H7 (cell line): ENCODE results near the gene PDE7B. TPM values are rescaled to one million over a fixed set of nuclear protein-coding genes. Genes with fewer than 3 reads are reported as not detected.

Source experiments
- DNase-seq: peaks from one replicate; pipeline ENCODE4 v3.0.0; 2012
- H3K27me3 ChIP-seq: 2 replicates; pipeline ENCODE4 v1.6.0; 2011; ENCODE audit warnings: mild to moderate bottlenecking, low read length; ENCODE audit not compliant: control insufficient read depth, insufficient read depth
- H3K36me3 ChIP-seq: replicated peaks from 2 replicates; pipeline ENCODE4 v1.5.1; 2011; ENCODE audit warnings: low read length; ENCODE audit not compliant: control insufficient read depth, insufficient read depth
- H3K4me3 ChIP-seq: 2 replicates; pipeline ENCODE4 v1.5.1; 2011; ENCODE audit warnings: low read depth, mild to moderate bottlenecking, control low read depth, low read length, moderate library complexity; ENCODE audit not compliant: insufficient read depth
- total RNA-seq: library from RNA; depleted of rRNA; stranded (reverse); fragments of >200 nt; shearing (Covaris generic); gene quantifications from 2 replicates; pipeline ENCODE4 v1.2.3, GENCODE V29; 2014

PDE7B gene
- total RNA-seq, 1 experiment from 2014 or later = not detected

GRCh38 chr6:136073216-136073615, 221.7 kb downstream of the PDE7B start:
- no peak for DNase-seq
- Histone ChIP-seq H3K36me3 (no peaks in the 10 kb centered on the region), H3K27me3 (no peaks in the 10 kb centered on the region), H3K4me3 (no peak overlapping the region)

GRCh38 chr6:136076496-136076895, 225.0 kb downstream of the PDE7B start:
- no peak for DNase-seq
- no peaks in the 10 kb centered on the region for H3K36me3 ChIP-seq
- H3K4me3 ChIP-seq = no peak overlapping the region
- no peaks in the 10 kb centered on the region for H3K27me3 ChIP-seq

- Histone ChIP-seq H3K27me3 (no peaks in the 10 kb centered on the region), H3K4me3 (no peak overlapping the region), H3K36me3 (no peaks in the 10 kb centered on the region)
- no peak for DNase-seq
These were observed 226.5 kb downstream of the PDE7B start for GRCh38 chr6:136077834-136078576.

GRCh38 chr6:136079701-136080565, 228.4 kb downstream of the PDE7B start:
- H3K4me3 ChIP-seq = no peak overlapping the region
- H3K36me3 ChIP-seq = no peaks in the 10 kb centered on the region
- DNase-seq = no peak
- H3K27me3 ChIP-seq = no peaks in the 10 kb centered on the region

GRCh38 chr6:136083540-136083939, 232.0 kb downstream of the PDE7B start:
- no peak for DNase-seq
- Histone ChIP-seq H3K36me3 (no peaks in the 10 kb centered on the region), H3K4me3 (no peak overlapping the region), H3K27me3 (no peaks in the 10 kb centered on the region)

GRCh38 chr6:136084403-136084802, 232.9 kb downstream of the PDE7B start:
- DNase-seq = no peak
- Histone ChIP-seq H3K4me3 (no peak overlapping the region), H3K36me3 (no peaks in the 10 kb centered on the region), H3K27me3 (no peaks in the 10 kb centered on the region)

GRCh38 chr6:136085370-136086115, 234.0 kb downstream of the PDE7B start:
- DNase-seq = no peak
- Histone ChIP-seq H3K27me3 (no peaks in the 10 kb centered on the region), H3K36me3 (no peaks in the 10 kb centered on the region), H3K4me3 (no peak overlapping the region)

GRCh38 chr6:136086686-136087085, 235.2 kb downstream of the PDE7B start:
- Histone ChIP-seq H3K36me3 (no peaks in the 10 kb centered on the region), H3K27me3 (no peaks in the 10 kb centered on the region), H3K4me3 (no peak overlapping the region)
- DNase-seq = no peak

- DNase-seq = no peak
- Histone ChIP-seq H3K4me3 (no peak overlapping the region), H3K27me3 (no peaks in the 10 kb centered on the region), H3K36me3 (no peaks in the 10 kb centered on the region)
These were observed 236.5 kb downstream of the PDE7B start for GRCh38 chr6:136087986-136088385.

- no peaks in the 10 kb centered on the region for H3K36me3 ChIP-seq
- no peak for DNase-seq
- no peaks in the 10 kb centered on the region for H3K27me3 ChIP-seq
- no peak overlapping the region for H3K4me3 ChIP-seq
These were observed 237.2 kb downstream of the PDE7B start for GRCh38 chr6:136088693-136089092.

- DNase-seq = no peak
These were observed 238.4 kb downstream of the PDE7B start for GRCh38 chr6:136089876-136090275.

GRCh38 chr6:136090929-136091328, 239.4 kb downstream of the PDE7B start:
- no peak for DNase-seq
- Histone ChIP-seq H3K27me3 (no peaks in the 10 kb centered on the region), H3K4me3 (no peak overlapping the region), H3K36me3 (no peaks in the 10 kb centered on the region)

More at GRCh38 chr6:136089876-136090275, 238.4 kb downstream of the PDE7B start:
- H3K36me3 ChIP-seq = no peaks in the 10 kb centered on the region
- no peak overlapping the region for H3K4me3 ChIP-seq
- H3K27me3 ChIP-seq = no peaks in the 10 kb centered on the region

- Histone ChIP-seq H3K4me3 (no peak overlapping the region), H3K27me3 (no peaks in the 10 kb centered on the region; the same call in 1 of the 2 replicates), H3K36me3 (no peaks in the 10 kb centered on the region)
- no peak for DNase-seq
These were observed 241.4 kb downstream of the PDE7B start for GRCh38 chr6:136092897-136093296.

GRCh38 chr6:136093835-136094234, 242.3 kb downstream of the PDE7B start:
- H3K4me3 ChIP-seq = no peak overlapping the region
- H3K36me3 ChIP-seq = no peaks in the 10 kb centered on the region
- no peak for DNase-seq
- no peaks in the 10 kb centered on the region; the same call in 1 of the 2 replicates for H3K27me3 ChIP-seq
